HCT116 (cell line): Measurements from ENCODE around the gene AMER2. TPM values are rescaled to one million over a fixed set of nuclear protein-coding genes. Genes with fewer than 3 reads are reported as not detected.

Experiments
- ATAC-seq: fragments of 200-7000 bp; cut with Tn5 transposase; 2 replicates; pipeline ENCODE4 v1.9.1; 2020; ENCODE audit warnings: mild to moderate bottlenecking, moderate library complexity
- BruUV-seq: library from RNA; stranded (reverse); fragments of 400-500 nt; replicated peaks from 2 replicates; lab custom pipeline; 2021; lab: Mats Ljungman, UMichigan
- CTCF ChIA-PET: fragments of 300-600 bp; sonication (Branson Sonifier 250); formaldehyde crosslinking; loops from one replicate; lab custom pipeline; 2021; ENCODE audit warnings: antibody characterized with exemption; lab: Charles Lee
- POLR2A ChIA-PET: fragments of 300-600, 350-600 bp; sonication (Branson Sonifier 250); formaldehyde crosslinking; loops from one replicate; lab custom pipeline; 2021; ENCODE audit warnings: antibody characterized with exemption; lab: Charles Lee
- RAD21 ChIA-PET, 2 experiments: fragments of 300-600 bp; sonication (Branson Sonifier 250); formaldehyde crosslinking; loops; one replicate each; lab custom pipeline; 2023; ENCODE audit warnings: low total read pairs in 2 of 2; ENCODE audit not compliant: uncharacterized antibody in 2 of 2, unreplicated experiment in 2 of 2, low non-redundant PET in 1 of 2; lab: Charles Lee
- DNase-seq: peaks from one replicate; pipeline ENCODE4 v3.0.0-alpha.2; 2010; ENCODE audit warnings: low read depth, low spot score
- H2AFZ ChIP-seq: fragments of 200-600 bp; shearing (Covaris generic), sonication (generic); 2 replicates; pipeline ENCODE4 v1.6.1; 2017; ENCODE audit warnings: low read depth, mixed run types, mixed read lengths, antibody characterized with exemption, low read length; ENCODE audit not compliant: poor library complexity, severe bottlenecking
- H3K27ac ChIP-seq: 2 replicates; pipeline ENCODE4 v1.5.1; 2012; ENCODE audit warnings: low read depth, low read length
- H3K27me3 ChIP-seq: fragments of 200-600 bp; sonication (generic); 2 replicates; pipeline ENCODE4 v1.6.1; 2016; ENCODE audit warnings: mixed run types, low read length, mixed read lengths; ENCODE audit not compliant: insufficient read depth
- H3K36me3 ChIP-seq, 2 experiments: fragments of 200-500 bp in 1 of 2; fragments of 200-600 bp in 1 of 2; sonication (Bioruptor generic) in 1 of 2; sonication (generic) in 1 of 2; 2 replicates each; pipeline versions ENCODE4 v1.5.1 to v1.6.1; 2014 to 2016; ENCODE audit warnings: low read length in 2 of 2, inconsistent platforms in 1 of 2, mixed read lengths in 1 of 2, mixed run types in 1 of 2; ENCODE audit not compliant: insufficient read depth in 2 of 2, control insufficient read depth in 1 of 2
- H3K4me1 ChIP-seq, 2 experiments: fragments of 200-600 bp in 1 of 2; sonication (generic) in 1 of 2; 2 replicates each; pipeline versions ENCODE4 v1.5.1 to v1.6.1; 2012 to 2017; ENCODE audit warnings: low read length in 2 of 2, inconsistent platforms in 1 of 2, mild to moderate bottlenecking in 1 of 2, mixed read lengths in 1 of 2, mixed run types in 1 of 2, moderate library complexity in 1 of 2; ENCODE audit not compliant: insufficient read depth in 2 of 2, control insufficient read depth in 1 of 2
- H3K4me2 ChIP-seq: fragments of 200-600 bp; sonication (generic); 2 replicates; pipeline ENCODE4 v1.6.1; 2017; ENCODE audit warnings: mixed run types, low read length, mixed read lengths
- H3K4me3 ChIP-seq, 2 experiments: fragments of 200-600 bp in 1 of 2; sonication (generic) in 1 of 2; replicated peaks in 1 of 2; 2 replicates each; pipeline ENCODE4 v1.5.1; 2011 to 2016; ENCODE audit warnings: low read length in 2 of 2, control low read depth in 1 of 2, low read depth in 1 of 2, mild to moderate bottlenecking in 1 of 2, mixed read lengths in 1 of 2, mixed run types in 1 of 2
- H3K79me2 ChIP-seq: fragments of 200-600 bp; sonication (generic); 2 replicates; pipeline ENCODE4 v1.6.1; 2017; ENCODE audit warnings: mild to moderate bottlenecking, mixed run types, low read length, moderate library complexity, mixed read lengths; ENCODE audit not compliant: insufficient read depth
- H3K9ac ChIP-seq: fragments of 200-600 bp; sonication (generic); 2 replicates; pipeline ENCODE4 v1.6.1; 2016; ENCODE audit warnings: low read length, mixed read lengths
- H3K9me2 ChIP-seq: fragments of 200-600 bp; sonication (generic), shearing (Covaris generic); 2 replicates; pipeline ENCODE4 v1.6.1; 2017; ENCODE audit warnings: mixed run types, mild to moderate bottlenecking, moderate library complexity; ENCODE audit not compliant: insufficient read depth
- H3K9me3 ChIP-seq, 2 experiments: fragments of 200-500 bp in 1 of 2; fragments of 200-600 bp in 1 of 2; sonication (Bioruptor generic) in 1 of 2; sonication (generic) in 1 of 2; 2 replicates each; pipeline ENCODE4 v1.6.1; 2014 to 2017; ENCODE audit warnings: low read length in 2 of 2, mixed read lengths in 2 of 2, inconsistent platforms in 1 of 2, low read depth in 1 of 2, mild to moderate bottlenecking in 1 of 2, mixed run types in 1 of 2, moderate library complexity in 1 of 2; ENCODE audit not compliant: control insufficient read depth in 1 of 2, insufficient read depth in 1 of 2
- H4K20me1 ChIP-seq: fragments of 200-600 bp; sonication (generic), shearing (Covaris generic); 2 replicates; pipeline ENCODE4 v1.6.1; 2017; ENCODE audit warnings: mixed run types, mild to moderate bottlenecking, moderate library complexity; ENCODE audit not compliant: insufficient read depth
- CBX3 ChIP-seq: IDR thresholded peaks from 2 replicates; pipeline ENCODE4 v1.6.1; 2012; ENCODE audit warnings: low read depth
- EGR1 ChIP-seq: IDR thresholded peaks from 2 replicates; pipeline ENCODE4 v1.6.1; 2012; ENCODE audit warnings: low read depth
- ELF1 ChIP-seq: IDR thresholded peaks from 2 replicates; pipeline ENCODE4 v1.6.1; 2012; ENCODE audit warnings: low read depth, borderline replicate concordance
- FOSL1 ChIP-seq: IDR thresholded peaks from 2 replicates; pipeline ENCODE4 v1.6.1; 2012; ENCODE audit warnings: low read depth
- JUND ChIP-seq: IDR thresholded peaks from 2 replicates; pipeline ENCODE4 v1.6.1; 2012
- POLR2A ChIP-seq: IDR thresholded peaks from 2 replicates; pipeline ENCODE4 v1.7.0; 2011; ENCODE audit warnings: borderline replicate concordance; ENCODE audit not compliant: insufficient read depth, insufficient read length; ENCODE audit errors: extremely low read depth
- POLR2AphosphoS5 ChIP-seq: IDR thresholded peaks from 2 replicates; pipeline ENCODE4 v1.6.1; 2011; ENCODE audit warnings: mild to moderate bottlenecking, low read depth, low read length, moderate library complexity
- RAD21 ChIP-seq: IDR thresholded peaks from 2 replicates; pipeline ENCODE4 v1.6.1; 2012; ENCODE audit warnings: low read depth, mild to moderate bottlenecking
- SP1 ChIP-seq: IDR thresholded peaks from 2 replicates; pipeline ENCODE4 v1.6.1; 2012; ENCODE audit warnings: low read depth
- TCF7L2 ChIP-seq: IDR thresholded peaks from 2 replicates; pipeline ENCODE4 v1.7.0; 2011; ENCODE audit warnings: borderline replicate concordance, inconsistent platforms; ENCODE audit not compliant: insufficient read depth, insufficient read length; ENCODE audit errors: extremely low read depth
- YY1 ChIP-seq: IDR thresholded peaks from 2 replicates; pipeline ENCODE4 v1.6.1; 2011; ENCODE audit warnings: low read length, low read depth, moderate library complexity, mild to moderate bottlenecking; ENCODE audit not compliant: insufficient replicate concordance; ENCODE audit errors: extremely low read depth
- ZFX ChIP-seq: fragments of 450-650 bp; IDR thresholded peaks from 2 replicates; pipeline ENCODE4 v1.6.1; 2017
- ZNF274 ChIP-seq: fragments of 200-500 bp; sonication (Bioruptor generic); IDR thresholded peaks from 2 replicates; pipeline ENCODE4 v1.6.1; 2014; ENCODE audit warnings: mild to moderate bottlenecking, low read depth, low read length, inconsistent platforms
- intact Hi-C: fragments of 100-400 bp; cut with micrococcal nuclease; formaldehyde crosslinking; loops from 2 replicates; pipeline ENCODE4 v1.10.0; 2022
- total RNA-seq: library from RNA; stranded (reverse); gene quantifications from one replicate; pipeline ENCODE4 v1.2.1, GENCODE V29; 2021; ENCODE audit not compliant: unreplicated experiment
- TF ChIP-seq, protein P1 (sequence below): IDR thresholded peaks from 2 replicates; pipeline ENCODE4 v1.6.1; 2012
- TF ChIP-seq, protein P2 (sequence below): IDR thresholded peaks from 2 replicates; pipeline ENCODE4 v1.6.1; 2012
- TF ChIP-seq, protein P3 (sequence below): IDR thresholded peaks from 2 replicates; pipeline ENCODE4 v1.6.1; 2012; ENCODE audit warnings: low read depth
- TF ChIP-seq, protein P4 (sequence below): IDR thresholded peaks from 2 replicates; pipeline ENCODE4 v1.6.1; 2011; ENCODE audit warnings: mild to moderate bottlenecking, low read length, moderate library complexity; ENCODE audit not compliant: insufficient replicate concordance; ENCODE audit errors: extremely low read depth
- TF ChIP-seq, protein P5 (sequence below), 3 experiments: fragments of 200-600 bp in 1 of 3; sonication (generic) in 1 of 3; IDR thresholded peaks in 2 of 3; conservative IDR thresholded peaks in 1 of 3; 2 replicates each; pipeline ENCODE4 v1.5.1; 2012 to 2017; ENCODE audit warnings: low read depth in 2 of 3, low read length in 2 of 3, antibody characterized with exemption in 1 of 3, borderline replicate concordance in 1 of 3, control low read depth in 1 of 3, mild to moderate bottlenecking in 1 of 3, mixed read lengths in 1 of 3, mixed run types in 1 of 3, moderate library complexity in 1 of 3; ENCODE audit not compliant: insufficient read depth in 1 of 3

Gene AMER2
- total RNA-seq, 1 experiment from 2014 or later: not detected

DNA sequence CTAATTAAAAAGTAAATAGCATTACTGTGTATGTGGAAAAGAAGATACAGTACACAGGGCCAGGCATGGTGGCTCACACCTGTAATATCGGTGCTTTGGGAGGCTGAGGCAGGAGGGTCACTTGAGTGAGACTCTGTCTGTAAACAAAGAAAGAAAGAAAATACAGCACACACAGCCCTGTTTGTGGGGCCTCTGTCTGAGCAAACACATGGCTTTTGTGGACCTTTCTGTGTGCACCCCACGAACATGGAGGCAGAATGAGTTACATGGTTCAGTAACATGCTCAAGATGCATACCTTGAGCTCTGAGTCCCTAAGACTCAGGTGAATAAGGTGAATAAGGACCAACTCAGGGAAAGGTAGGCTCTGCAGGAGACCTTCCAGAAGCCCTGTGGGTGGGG is 20.0 kb upstream of the AMER2 start:
- intact Hi-C loops: no loop called here
- ChIA-PET CTCF (no interaction called here), POLR2A (no interaction called here), RAD21 (no interaction called here)
- BruUV-seq: no TSS peak
- no peaks in the 10 kb centered on the region for H3K9me2 ChIP-seq
- H3K79me2 ChIP-seq: no peaks in the 10 kb centered on the region
- DNase-seq (no peak), ATAC-seq (no peak)
- no peaks in the 10 kb centered on the region for H3K9me3 ChIP-seq
- H3K4me3 ChIP-seq: no peak overlapping the region
- no peaks in the 10 kb centered on the region for H3K4me1 ChIP-seq
- no peak overlapping the region for H3K4me2 ChIP-seq
- H3K9ac ChIP-seq: no peak overlapping the region
- H2AFZ ChIP-seq: no peak overlapping the region
- no peaks in the 10 kb centered on the region for H4K20me1 ChIP-seq
- TF ChIP-seq EGR1 (no peak), SP1 (no peak), TCF7L2 (no peak), FOSL1 (no peak), CBX3 (no peak), POLR2A (no peak), POLR2AphosphoS5 (no peak), RAD21 (no peak), JUND (no peak), ZFX (no peak), YY1 (no peak), ZNF274 (no peak), ELF1 (no peak)
- TF ChIP-seq, protein P1, sequence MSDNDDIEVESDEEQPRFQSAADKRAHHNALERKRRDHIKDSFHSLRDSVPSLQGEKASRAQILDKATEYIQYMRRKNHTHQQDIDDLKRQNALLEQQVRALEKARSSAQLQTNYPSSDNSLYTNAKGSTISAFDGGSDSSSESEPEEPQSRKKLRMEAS: no peak
- TF ChIP-seq, protein P2, sequence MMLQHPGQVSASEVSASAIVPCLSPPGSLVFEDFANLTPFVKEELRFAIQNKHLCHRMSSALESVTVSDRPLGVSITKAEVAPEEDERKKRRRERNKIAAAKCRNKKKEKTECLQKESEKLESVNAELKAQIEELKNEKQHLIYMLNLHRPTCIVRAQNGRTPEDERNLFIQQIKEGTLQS: no peak
- TF ChIP-seq, protein P3, sequence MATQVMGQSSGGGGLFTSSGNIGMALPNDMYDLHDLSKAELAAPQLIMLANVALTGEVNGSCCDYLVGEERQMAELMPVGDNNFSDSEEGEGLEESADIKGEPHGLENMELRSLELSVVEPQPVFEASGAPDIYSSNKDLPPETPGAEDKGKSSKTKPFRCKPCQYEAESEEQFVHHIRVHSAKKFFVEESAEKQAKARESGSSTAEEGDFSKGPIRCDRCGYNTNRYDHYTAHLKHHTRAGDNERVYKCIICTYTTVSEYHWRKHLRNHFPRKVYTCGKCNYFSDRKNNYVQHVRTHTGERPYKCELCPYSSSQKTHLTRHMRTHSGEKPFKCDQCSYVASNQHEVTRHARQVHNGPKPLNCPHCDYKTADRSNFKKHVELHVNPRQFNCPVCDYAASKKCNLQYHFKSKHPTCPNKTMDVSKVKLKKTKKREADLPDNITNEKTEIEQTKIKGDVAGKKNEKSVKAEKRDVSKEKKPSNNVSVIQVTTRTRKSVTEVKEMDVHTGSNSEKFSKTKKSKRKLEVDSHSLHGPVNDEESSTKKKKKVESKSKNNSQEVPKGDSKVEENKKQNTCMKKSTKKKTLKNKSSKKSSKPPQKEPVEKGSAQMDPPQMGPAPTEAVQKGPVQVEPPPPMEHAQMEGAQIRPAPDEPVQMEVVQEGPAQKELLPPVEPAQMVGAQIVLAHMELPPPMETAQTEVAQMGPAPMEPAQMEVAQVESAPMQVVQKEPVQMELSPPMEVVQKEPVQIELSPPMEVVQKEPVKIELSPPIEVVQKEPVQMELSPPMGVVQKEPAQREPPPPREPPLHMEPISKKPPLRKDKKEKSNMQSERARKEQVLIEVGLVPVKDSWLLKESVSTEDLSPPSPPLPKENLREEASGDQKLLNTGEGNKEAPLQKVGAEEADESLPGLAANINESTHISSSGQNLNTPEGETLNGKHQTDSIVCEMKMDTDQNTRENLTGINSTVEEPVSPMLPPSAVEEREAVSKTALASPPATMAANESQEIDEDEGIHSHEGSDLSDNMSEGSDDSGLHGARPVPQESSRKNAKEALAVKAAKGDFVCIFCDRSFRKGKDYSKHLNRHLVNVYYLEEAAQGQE: no peak
- TF ChIP-seq, protein P4, sequence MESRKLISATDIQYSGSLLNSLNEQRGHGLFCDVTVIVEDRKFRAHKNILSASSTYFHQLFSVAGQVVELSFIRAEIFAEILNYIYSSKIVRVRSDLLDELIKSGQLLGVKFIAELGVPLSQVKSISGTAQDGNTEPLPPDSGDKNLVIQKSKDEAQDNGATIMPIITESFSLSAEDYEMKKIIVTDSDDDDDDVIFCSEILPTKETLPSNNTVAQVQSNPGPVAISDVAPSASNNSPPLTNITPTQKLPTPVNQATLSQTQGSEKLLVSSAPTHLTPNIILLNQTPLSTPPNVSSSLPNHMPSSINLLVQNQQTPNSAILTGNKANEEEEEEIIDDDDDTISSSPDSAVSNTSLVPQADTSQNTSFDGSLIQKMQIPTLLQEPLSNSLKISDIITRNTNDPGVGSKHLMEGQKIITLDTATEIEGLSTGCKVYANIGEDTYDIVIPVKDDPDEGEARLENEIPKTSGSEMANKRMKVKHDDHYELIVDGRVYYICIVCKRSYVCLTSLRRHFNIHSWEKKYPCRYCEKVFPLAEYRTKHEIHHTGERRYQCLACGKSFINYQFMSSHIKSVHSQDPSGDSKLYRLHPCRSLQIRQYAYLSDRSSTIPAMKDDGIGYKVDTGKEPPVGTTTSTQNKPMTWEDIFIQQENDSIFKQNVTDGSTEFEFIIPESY: no peak
- TF ChIP-seq, protein P5, sequence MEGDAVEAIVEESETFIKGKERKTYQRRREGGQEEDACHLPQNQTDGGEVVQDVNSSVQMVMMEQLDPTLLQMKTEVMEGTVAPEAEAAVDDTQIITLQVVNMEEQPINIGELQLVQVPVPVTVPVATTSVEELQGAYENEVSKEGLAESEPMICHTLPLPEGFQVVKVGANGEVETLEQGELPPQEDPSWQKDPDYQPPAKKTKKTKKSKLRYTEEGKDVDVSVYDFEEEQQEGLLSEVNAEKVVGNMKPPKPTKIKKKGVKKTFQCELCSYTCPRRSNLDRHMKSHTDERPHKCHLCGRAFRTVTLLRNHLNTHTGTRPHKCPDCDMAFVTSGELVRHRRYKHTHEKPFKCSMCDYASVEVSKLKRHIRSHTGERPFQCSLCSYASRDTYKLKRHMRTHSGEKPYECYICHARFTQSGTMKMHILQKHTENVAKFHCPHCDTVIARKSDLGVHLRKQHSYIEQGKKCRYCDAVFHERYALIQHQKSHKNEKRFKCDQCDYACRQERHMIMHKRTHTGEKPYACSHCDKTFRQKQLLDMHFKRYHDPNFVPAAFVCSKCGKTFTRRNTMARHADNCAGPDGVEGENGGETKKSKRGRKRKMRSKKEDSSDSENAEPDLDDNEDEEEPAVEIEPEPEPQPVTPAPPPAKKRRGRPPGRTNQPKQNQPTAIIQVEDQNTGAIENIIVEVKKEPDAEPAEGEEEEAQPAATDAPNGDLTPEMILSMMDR (IDR thresholded peaks at IDR 0.05 in 2 of 3, conservative IDR thresholded peaks at IDR 0.05 in 1 of 3; ENCODE audit: borderline replicate concordance in 1 of 3, insufficient read depth in 1 of 3, low read depth in 2 of 3, low read length in 2 of 3): no peak
- no peak overlapping the region for H3K27ac ChIP-seq
- no peaks in the 10 kb centered on the region for H3K36me3 ChIP-seq
- H3K27me3 ChIP-seq: peaks cover 30% of the 10 kb centered on the region
